NT2/D1 (cell line): ENCODE data around the gene MAML3.

Experiments
- SUZ12 ChIP-seq: IDR thresholded peaks from 2 replicates; pipeline ENCODE4 v1.6.1; 2011; ENCODE audit not compliant: insufficient read length, insufficient read depth; ENCODE audit errors: extremely low read depth
- YY1 ChIP-seq: IDR thresholded peaks from 2 replicates; pipeline ENCODE4 v1.6.1; 2011; ENCODE audit not compliant: insufficient read length, insufficient read depth

GRCh38 chr4:139682741-139683151, 471.2 kb downstream of the MAML3 start:
- TF ChIP-seq SUZ12 (no peak), YY1 (no peak)
